T follicular helper cell (primary cell): ENCODE results near the gene LCORL.
"Not testable (repeated sequence)": the region's sequence is repeated elsewhere in the genome, so short reads cannot be mapped to it uniquely, and the experiment has no call there.

Experiments
- DNase-seq: peaks from one replicate; pipeline ENCODE4 v3.0.0-alpha.2; 2020; ENCODE audit warnings: low read depth

Gene LCORL

GRCh38 chr4:17932041-17932440 is 89.5 kb downstream of the LCORL start:
- DNase-seq: no peak

GRCh38 chr4:17930256-17930655 is 91.3 kb downstream of the LCORL start:
- DNase-seq: no peak

- DNase-seq: no peak
Observed at GRCh38 chr4:17924189-17924588, 97.4 kb downstream of the LCORL start.

GRCh38 chr4:17921451-17921850 is 100.1 kb downstream of the LCORL start:
- no peak for DNase-seq

- no peak for DNase-seq
Observed at GRCh38 chr4:17920681-17921080, 100.9 kb downstream of the LCORL start.

DNA sequence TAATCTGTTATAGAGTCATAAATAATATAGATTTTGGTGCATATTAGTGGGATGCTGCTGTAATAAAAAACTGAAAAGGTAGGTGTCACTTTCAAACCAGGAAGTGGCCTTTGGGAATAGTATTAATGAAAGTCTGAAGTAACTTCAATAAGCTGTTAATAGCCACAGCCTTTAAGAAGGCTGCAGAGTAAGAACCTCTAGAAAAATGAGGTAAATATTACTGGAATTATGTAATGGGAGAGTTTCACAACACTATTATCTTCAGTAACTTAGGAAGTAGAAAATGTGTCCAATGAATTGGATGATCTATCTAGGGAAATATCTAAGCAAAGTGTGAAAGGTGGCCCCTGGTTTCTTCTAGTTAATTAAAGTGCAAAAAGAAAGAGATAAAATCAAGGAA is 106.1 kb downstream of the LCORL start:
- no peak for DNase-seq

DNA sequence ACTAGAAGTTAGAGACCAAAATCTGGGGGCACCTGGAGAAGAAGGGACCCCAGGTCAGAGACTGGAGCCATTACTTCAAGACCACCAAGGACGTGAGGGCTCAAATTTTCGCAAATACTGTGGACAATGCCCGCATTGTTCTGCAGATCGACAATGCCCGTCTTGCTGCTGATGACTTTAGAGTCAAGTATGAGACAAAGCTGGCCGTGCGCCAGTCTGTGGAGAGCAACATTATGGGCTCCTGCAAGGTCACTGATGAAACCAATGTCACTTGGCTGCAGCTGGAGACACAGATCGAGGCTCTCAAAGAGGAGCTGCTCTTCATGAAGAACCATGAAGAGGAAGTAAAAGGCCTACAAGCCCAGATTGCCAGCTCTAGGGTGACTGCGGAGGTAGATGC is 109.5 kb downstream of the LCORL start:
- no peak for DNase-seq

- no peak for DNase-seq
Observed at GRCh38 chr4:17911608-17912007, 109.9 kb downstream of the LCORL start.

- no peak for DNase-seq
Observed at GRCh38 chr4:17898553-17899055, 123.0 kb downstream of the LCORL start.

GRCh38 chr4:17895481-17895880 is 126.1 kb downstream of the LCORL start:
- DNase-seq: no peak

- no peak for DNase-seq
Observed at GRCh38 chr4:17894421-17894820, 127.1 kb downstream of the LCORL start.

GRCh38 chr4:17889692-17890091 is 131.9 kb downstream of the LCORL start:
- no peak for DNase-seq

DNA sequence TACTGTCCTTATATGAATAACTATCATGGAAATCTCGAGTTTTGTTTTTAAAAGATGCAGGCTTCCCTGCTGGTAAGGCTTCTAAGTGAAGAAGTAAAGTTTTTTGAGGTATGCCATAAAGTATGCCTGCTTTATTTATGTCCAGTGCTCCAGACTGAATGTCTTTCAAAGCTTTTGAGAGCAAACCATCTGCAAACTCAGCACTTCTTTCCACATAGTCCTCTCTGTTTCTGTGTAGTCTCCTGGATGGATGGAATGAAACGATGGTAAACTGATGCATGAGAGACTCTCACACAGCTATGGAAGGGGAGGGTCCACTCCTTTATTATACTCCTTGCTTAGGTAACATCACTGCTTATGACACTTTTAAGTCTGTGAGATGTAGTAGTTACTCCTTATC is 137.0 kb downstream of the LCORL start:
- no peak for DNase-seq

GRCh38 chr4:17884063-17884462 is 137.5 kb downstream of the LCORL start:
- no peak for DNase-seq

GRCh38 chr4:17877661-17878060 is 143.9 kb downstream of the LCORL start:
- DNase-seq: no peak

DNA sequence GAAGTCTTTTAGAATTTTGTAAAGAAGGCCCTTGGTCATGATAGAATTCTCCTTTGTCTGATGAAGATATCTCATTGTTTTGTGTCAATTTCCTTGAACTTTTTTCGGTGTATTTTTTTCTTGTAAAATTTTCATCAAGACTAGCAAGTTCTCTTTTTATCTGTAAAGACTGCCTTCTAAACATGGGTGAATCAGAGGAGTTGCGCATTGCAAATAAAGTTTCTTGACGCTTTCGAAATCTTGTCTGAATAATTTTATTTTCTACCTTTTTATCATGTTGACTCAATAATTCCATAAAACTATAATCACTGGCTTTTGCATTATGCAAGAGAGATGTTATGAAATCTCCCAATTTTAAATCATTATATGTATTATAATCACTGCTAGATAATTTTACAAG is 144.6 kb downstream of the LCORL start:
- no peak for DNase-seq

- DNase-seq: no peak
Observed at GRCh38 chr4:17875402-17876070, 146.0 kb downstream of the LCORL start.

DNA sequence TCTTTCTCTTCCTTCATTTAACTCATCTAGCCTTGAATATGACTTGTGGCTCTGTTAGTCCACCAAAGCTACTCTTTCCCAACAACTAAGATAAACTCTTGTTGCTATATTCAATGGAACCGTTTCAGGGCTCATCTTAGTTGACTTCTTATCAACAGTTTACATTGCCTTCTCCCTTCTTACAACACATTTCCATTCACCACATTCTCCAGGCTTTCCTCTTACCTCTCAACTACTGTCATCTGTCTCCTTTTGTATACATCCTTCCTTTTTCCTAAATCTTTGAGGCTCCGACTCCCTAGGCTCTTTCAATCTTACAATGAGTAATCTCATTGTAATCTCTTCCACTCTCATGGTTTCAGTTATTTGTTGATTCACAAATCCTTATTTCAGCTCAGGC is 152.2 kb downstream of the LCORL start:
- no peak for DNase-seq

- DNase-seq: no peak
Observed at GRCh38 chr4:17867276-17867675, 154.3 kb downstream of the LCORL start.

- no peak for DNase-seq
Observed at GRCh38 chr4:17866810-17867209, 154.7 kb downstream of the LCORL start.

DNA sequence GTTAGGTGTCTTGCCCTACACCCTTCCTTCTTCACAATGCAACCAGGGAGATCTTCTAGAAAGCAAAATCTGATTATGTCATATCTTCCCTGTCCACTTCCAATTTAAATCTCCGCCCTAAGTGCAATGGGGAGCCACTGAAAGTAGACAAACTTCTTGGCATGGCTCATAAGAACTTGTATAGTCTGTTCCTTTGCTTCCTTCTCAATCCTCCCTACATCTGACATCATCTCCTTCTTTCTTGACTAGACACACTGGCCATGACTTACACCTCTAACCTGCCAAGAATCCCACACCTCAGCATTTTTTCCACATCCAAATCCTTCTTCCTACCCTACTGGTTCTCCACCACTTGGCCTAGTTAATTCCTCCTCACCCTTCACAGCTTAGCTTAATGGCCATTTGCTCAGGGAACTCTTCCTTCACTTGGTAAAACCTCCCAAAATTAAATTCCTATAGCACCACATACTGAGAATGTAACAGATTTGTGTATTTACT is 155.6 kb downstream of the LCORL start:
- DNase-seq: no peak

DNA sequence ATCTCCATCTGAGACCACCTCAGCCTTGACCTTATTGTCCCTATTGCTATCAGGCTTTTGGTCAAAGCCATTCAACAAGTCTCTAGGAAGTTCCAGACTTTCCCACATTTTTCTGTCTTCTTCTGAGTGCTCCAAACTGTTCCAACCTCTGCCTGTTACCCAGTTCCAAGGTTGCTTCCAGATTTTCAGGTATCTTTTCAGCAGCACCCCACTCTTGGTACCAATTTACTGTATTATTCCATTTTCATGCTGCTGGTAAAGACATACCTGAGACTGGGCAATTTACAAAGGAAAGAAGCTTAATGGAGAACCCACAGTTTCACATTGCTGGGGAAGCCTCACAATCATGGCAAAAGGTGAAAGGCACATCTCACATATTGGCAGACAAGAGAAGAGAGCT is 159.6 kb downstream of the LCORL start:
- DNase-seq: not testable (repeated sequence)

DNA sequence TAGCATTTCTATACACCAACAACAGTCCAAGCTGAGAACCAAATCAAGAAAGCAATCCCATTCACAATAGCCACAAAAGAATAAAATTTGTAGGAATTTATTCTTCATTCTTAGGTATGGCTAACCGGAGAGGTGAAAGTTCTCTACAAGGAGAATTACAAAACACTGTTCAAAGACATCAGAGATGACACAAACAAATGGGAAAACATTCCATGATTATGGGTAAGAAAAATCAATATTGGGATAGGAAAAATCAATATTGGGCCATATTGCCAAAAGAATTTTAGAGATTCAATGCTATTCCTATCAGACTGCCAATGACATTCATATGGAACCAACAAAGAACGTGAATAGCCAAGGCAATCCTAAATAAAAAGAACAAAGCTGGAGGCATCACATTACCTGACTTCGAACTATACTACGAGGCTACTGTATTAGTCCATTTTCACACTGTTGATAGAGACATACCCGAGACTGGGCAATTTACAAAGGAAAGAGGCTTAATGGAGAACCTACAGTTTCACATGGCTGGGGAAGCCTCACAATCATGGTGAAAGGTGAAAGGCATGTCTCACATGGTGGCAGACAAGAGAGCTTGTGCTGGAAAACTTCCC is 161.7 kb downstream of the LCORL start:
- DNase-seq: no peak

- no peak for DNase-seq
Observed at GRCh38 chr4:17854036-17854435, 167.5 kb downstream of the LCORL start.
